Tongue (tissue), 2 donors: ENCODE results near the gene GADD45A. TPM values are rescaled to one million over a fixed set of nuclear protein-coding genes. Genes with fewer than 3 reads are reported as not detected.

Experiments used
- DNase-seq: peaks from one replicate; pipeline ENCODE4 v3.0.0-alpha.2; 2015
- total RNA-seq: library from RNA; depleted of rRNA; stranded (reverse); fragments of >200 nt; gene quantifications from one replicate; pipeline ENCODE4 v1.2.3, GENCODE V29; 2014

GADD45A gene
- total RNA-seq, 1 donor from 2014 or later = 16.3 TPM

DNA sequence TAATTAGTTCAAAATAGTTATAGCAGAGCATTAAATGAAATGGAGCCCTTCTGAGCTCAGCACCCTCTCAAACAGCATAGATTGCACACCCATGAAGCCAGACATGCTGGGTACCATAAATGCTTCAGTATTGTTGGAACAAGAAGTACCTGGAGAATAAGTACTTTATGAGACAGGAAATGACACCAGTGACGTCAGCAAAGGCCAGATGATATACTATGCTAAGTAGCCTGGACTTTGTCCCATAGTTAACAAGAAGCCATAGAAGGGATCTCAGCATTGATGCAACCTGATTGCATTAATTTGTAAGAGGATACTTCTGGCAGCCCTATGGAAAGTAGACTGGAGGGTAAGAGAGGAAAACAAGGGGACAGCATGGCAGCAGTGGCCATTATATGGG lies 16.3 kb upstream of the GADD45A start:
- no peak for DNase-seq

DNA sequence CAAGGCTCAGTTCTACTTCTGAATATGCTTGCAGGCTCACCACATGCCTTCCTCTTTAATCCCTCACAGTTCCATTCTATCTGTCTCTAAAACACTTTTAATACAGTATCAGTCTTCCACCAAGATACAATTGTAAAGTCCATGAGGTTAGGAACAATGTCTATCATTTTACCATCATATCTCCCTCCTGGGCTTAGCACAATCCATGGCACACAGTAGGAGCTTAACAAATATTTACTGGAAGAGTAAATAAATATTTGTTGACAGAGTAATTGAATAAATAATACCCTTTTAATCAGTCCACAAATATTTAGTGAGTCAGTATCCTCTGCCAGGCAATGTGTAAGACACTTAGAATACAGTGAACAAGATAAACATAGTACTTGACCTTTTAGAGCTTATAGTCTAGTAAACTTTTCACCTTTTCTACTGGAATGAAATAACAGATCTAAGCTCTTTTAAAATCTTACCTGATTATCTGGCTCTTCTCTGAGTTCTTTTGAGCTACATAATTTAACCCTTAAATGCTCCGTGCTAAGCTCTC lies 12.7 kb upstream of the GADD45A start:
- DNase-seq = no peak

DNA sequence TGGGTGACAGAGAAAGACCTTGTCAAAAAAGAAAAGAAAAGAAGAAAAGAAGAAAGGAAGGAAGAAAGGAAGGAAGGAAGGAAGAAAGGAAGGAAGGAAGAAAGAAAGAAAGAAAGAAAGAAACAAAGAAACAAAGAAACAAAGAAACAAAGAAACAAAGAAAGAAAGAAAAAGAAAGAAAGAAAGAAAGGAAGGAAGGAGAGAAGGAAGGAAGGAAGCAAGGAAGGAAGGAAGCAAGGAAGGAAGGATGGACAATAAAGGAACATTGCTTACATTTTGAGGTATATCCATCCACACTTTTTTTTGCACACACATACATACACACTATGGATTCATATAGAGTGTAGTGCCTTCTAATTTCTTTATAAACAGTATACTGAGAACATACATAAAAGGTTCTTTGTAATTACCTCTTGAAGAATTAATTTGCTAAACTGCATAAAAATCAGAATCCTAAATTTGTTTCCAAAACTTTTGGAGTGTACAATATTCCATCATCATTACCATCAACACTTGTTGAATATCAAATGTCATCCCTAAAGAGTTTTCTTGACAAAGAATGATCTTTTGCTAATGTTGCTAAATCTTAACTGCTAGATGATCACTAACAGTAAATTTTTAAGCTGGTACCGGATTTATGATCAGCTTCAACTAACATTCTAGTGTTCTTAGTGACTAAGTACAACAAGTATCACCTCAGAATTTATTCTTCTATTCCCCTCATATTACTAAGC lies 11.4 kb upstream of the GADD45A start:
- no peak for DNase-seq

DNA sequence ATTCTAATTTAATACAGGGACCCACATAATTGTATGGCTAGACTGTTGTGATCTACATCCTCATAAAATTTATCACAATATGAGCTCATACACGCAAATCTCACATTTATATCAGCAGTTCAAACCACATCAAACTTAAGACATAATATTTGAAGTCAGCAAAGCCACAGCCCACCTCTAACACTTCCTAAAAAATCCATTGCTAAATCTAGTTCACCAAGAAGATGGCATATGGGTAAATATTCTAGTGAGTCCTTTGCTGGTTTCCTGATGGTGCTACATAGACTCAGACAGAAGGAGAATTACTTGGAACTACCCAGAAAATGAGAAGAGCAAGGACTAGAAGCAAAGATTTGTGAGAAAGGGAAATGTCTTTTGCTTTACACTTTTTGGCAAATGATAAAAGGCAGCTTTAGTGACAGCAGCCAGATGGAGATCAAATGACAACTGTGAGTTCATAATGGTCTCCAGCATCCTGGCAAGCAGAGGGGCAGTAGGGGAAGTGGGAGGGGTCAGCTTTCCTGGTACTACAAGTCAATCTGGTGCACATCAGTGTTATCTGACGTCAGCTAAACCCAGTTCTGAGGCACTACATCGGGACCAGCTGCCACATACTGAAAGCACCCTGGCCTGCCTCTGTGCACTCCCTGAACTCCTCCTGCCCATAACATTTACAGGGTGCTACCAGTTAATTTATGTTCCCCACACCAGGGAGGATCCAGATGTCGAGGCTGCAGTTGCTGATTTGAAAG lies 10.6 kb upstream of the GADD45A start:
- peak; percentile 91 for DNase-seq

DNA sequence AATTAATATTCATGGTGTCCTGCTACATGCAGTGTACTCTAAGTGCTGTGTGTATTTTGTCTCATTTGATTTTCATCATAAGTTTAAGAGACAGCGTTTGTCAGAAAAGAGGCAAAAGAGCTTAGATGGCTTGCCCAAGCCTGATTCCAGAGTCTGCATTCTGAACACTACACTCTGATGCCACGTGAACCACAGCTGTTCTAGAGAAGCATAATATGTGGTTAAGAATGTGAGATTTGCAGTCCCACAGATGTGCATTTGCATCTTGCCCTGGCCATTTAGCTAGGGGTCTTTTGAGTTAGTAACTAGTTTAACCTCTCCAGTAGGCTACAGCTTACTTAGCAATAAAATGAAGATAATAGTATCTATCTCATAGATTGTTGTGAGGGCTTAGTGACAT lies 9.2 kb upstream of the GADD45A start:
- peak; percentile 79 for DNase-seq

DNA sequence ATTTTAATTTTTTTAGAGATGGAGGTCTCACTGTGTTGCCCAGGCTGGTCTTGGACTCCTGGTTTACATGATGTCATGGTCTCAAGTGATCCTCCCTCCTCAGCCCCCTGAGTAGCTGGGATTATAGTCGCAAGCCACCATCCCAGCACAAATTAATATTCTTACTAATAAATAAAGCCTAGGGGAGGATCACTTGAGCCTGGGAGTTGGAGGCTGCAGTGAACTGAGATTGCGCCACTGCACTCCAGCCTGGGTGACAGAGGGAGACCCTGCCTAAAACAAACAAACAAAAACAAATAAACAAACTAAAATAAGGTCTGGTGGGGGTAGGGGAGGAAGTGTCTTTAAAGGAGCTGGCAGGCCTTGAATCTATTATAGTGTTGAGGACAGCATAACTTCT lies 8.7 kb upstream of the GADD45A start:
- no peak for DNase-seq

DNA sequence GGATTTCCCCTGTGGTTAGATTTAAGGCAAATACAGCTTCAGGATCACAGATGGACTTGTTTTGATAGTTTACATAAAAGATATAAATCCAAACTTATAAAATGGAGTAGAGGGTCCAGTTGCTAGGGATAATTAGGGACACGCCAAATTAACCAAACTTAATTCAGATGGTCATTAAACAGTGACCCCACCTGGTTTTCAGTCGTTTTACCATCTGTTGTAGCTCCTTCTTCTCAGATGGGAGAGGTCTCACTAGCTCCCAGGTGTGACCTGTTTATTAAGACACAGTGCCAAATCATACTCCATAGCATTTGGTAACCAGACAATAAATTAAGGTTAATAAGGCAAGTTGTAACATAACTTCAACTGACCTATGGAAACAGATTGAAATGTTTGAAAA lies 8.1 kb upstream of the GADD45A start:
- DNase-seq = no peak

DNA sequence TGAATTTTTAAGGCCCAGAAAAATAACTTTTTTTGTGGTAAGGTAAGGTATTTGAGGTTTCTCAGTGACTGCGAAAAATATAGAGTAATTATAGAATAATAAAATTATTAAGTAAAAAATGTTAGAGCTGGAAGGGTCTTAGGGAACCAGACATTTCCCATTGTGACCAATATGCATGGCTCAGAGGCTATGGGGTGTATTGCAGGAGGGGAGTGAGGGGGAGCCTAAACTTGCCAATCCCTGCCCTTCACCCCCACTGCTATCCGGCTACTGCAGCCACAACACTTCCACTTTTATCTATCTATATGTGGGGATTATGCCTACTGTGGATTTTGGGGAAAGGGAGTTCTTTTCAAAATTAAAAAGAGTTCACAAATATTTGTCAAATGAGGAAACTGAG lies 7.6 kb upstream of the GADD45A start:
- DNase-seq = no peak

DNA sequence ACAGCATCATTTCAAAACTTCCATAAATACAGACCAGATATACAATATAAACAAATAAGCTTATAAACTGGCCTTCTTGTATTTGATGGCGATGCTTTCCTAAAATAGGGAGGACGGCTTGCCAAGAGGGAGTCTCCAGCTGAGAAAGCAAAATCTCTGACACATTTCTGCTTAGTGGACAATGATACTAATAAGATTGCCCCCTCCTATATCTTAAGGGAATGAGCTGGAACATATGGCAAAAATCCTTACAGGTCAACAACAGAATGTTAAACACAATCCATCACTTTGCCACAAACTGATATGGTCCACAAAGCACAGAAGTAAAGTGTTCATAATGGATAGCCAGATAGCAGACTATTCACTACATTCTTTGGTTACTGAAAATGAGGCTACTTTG lies 7.1 kb upstream of the GADD45A start:
- DNase-seq = no peak

DNA sequence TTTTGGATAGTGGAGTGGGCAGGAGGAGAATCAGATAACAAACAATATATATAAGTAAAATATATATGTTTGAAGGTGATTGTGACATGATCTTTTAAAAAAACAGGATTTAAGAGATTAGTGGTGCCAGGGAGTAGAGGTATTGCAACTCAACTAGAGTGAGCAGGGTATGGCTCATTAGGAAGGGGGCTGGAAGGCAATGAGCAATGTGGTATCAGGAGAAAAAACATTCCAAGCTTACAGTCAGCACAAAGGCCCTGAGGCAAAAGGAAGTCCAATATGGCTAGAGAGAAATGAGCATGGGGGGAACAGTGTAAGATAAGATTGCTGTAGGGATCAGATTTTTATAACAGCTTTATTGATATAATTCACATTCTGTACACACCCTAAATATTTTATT lies 5.3 kb upstream of the GADD45A start:
- DNase-seq = no peak

DNA sequence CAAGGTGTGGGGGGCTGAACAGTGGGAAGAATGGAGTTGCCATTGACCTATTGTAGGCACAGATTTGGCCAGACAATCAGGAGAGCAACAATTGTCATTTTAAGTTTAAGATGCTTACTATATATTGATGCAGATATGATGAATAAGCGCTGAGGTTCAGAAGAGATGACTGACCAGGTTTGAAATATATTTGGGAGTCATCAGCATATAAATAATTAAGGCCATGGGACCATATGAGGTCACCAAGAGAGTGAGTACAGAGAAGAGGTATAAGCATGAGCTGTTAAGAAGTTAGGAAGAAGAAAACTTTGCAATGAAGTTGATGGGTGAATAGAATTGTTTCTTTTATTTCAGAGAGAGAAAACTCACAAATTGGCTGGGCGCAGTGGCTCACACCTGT lies 4.5 kb upstream of the GADD45A start:
- no peak for DNase-seq

DNA sequence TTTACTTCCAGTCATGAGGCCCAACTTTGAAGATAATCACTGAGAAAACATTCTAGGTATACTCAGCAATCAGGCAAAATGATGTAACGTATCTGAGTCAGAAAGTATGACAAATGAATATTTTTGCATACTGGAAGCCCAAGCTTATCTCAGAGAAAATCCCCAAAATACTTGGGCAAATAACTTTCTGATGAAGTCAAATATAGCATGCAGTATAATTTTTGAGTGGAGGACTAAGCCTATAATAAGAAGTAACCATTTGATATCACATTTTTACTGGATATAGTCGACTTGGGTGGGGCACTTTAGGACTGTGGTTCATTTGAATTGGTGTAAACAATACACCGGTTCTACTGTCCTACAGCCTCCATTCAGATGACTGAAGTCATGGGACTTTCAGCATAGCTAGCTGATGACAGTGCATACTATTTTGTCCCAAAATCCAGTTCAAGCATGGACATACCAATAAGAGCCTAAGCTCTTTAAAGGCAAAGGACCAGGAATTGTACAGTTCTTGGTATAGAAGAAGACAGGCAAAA lies 2.3 kb upstream of the GADD45A start:
- no peak for DNase-seq

DNA sequence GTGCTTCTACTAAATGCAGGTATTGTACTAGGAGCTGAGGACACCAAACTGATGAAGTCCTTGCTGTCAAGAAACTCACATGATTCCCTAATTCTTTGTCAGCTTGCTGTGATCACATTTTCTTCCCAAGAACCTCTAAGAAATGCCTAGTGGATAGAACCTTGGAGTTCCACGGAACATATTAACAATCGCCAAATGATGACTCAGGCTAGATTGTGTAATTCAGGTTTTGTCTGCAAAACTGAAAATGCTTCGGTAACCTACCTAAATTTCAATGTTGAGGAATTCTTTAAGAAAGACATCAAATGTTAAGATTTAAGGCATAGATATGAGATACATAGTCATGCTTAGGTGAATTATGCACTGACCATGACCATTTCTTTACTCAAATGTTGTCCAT lies 1.7 kb upstream of the GADD45A start:
- no peak for DNase-seq

DNA sequence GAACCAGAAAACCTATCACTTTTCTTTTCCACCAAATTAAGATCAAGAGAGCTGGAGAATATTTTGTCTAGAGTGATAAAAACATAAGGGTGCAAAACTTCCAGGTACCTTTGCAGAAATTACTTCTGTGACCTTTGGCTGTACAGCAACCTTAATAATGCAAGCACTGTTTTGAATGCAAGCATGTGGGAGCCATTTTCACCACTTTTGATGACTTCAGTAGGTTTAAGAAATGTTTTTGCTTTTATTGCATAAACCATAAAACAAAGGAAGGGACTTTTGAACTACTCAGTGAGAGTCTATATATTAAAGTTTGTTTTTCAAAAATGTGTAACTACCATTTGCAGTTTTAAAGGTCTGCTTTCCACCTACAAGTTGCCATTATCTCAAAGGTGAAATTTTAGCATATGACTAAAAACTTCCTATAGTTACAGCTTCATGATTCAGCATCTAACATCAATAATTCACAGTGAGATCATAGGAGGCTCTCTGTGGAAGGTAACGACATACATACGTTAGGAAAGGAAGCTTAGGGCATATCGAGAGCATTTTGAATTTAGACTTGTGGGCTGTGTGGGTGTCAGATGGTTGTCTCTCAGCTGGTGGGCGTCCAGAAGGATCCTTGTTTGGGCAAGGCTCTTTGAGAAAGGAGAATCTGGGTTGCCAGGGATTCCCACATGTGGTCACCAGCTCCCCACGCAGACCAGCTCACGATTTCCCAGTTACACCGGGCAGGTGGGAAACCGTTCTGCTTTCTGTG lies 1.1 kb upstream of the GADD45A start:
- DNase-seq = no peak

DNA sequence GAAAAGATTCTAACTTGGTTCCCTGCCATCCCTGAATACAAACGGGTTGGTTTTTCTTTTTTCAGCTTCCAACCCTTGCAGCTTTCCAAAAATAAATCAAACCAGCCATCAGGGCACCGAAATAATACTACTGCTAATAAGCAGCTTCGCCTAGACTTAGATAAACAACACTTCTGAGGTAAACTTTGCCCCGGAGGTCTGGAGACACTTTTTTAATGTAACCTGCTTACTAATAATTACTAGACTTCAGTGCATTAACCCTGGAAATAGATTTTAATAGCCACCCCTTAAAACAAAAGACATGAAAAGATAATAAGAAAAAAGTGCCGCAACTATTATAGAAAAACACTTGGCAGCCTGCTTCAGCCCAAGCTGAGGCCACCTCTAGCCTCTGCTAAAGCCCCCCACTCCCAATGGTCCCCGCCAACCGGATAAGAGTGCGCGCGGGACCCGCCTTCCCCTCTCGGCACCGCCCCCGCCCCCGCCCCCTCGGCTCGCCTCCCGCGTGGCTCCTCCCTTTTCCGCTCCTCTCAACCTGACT lies 405 bp upstream of the GADD45A start:
- peak; percentile 44 for DNase-seq

DNA sequence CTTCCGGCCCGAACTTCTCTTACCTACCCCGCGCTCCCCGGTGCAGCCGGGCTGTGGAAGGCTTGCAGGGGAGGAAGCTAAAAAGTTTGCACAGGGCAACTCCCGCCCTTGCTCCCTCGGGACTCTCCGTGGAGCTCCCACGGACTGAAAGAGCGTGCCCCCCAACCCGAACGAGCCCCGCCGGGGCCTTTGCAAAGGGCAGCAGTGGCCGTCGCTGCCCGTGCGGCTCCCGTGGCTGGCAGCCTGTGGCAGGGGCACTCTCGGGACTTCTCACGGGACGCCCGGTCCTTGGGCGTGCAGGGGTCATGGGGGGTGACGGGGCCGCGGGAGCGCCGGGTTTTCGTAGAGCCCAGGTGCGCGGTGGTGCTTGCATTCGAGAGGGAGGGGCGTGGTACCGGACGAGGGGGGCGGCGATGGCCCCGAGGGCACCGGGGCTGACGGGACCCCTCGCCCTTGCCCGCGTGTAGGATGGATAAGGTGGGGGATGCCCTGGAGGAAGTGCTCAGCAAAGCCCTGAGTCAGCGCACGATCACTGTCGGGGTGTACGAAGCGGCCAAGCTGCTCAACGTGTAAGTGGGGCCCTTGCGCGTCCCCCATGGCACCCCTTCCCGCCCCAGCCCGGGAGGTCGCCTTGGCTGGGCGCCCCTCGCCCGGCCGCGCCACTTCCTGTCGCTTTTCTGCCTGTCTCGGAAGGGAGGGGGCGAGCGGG lies 711 bp downstream of the GADD45A start:
- DNase-seq = peak; percentile 44

DNA sequence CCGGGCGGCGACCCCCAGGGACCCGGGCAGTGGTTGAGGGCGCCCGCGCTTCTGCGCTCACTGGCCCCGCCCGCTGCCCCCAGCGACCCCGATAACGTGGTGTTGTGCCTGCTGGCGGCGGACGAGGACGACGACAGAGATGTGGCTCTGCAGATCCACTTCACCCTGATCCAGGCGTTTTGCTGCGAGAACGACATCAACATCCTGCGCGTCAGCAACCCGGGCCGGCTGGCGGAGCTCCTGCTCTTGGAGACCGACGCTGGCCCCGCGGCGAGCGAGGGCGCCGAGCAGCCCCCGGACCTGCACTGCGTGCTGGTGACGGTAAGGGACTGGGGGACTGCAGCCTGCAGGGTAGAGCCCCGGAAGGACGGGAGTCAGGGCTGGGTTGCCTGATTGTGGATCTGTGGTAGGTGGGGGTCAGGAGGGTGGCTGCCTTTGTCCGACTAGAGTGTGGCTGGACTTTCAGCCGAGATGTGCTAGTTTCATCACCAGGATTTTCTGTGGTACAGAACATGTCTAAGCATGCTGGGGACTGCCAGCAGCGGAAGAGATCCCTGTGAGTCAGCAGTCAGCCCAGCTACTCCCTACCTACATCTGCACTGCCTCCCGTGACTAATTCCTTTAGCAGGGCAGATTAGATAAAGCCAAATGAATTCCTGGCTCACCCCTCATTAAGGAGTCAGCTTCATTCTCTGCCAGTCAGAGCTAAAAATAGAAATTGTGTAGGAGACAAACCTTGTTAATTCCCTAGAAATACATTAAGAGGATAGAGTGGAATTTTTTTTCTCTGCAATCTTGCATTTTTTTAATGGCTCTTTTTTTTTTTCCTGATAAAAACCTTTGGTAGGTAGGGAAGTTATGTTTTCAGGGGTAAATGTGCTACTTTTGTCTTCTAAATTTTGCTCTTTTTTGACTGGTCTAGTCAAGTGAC lies 1.5 kb downstream of the GADD45A start:
- peak; percentile 87 for DNase-seq

DNA sequence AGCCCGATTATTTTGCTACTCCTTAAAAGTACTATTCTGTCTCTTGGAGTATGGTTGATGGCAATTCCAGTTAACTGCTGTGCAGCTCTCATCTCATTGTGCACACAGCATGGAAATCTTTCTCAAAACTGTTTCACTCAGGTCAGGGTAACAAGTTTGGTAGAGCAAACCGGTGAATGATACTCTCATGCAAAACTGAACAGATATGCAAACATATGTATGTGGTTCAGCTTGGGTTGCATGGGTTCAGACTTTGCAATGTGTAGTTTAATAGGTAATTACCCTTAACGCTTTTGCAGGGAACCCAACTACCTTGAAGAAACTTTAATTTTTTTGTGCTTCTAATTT lies 2.2 kb downstream of the GADD45A start:
- DNase-seq = no peak

DNA sequence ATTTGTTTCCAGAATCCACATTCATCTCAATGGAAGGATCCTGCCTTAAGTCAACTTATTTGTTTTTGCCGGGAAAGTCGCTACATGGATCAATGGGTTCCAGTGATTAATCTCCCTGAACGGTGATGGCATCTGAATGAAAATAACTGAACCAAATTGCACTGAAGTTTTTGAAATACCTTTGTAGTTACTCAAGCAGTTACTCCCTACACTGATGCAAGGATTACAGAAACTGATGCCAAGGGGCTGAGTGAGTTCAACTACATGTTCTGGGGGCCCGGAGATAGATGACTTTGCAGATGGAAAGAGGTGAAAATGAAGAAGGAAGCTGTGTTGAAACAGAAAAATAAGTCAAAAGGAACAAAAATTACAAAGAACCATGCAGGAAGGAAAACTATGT lies 2.6 kb downstream of the GADD45A start:
- DNase-seq = no peak

DNA sequence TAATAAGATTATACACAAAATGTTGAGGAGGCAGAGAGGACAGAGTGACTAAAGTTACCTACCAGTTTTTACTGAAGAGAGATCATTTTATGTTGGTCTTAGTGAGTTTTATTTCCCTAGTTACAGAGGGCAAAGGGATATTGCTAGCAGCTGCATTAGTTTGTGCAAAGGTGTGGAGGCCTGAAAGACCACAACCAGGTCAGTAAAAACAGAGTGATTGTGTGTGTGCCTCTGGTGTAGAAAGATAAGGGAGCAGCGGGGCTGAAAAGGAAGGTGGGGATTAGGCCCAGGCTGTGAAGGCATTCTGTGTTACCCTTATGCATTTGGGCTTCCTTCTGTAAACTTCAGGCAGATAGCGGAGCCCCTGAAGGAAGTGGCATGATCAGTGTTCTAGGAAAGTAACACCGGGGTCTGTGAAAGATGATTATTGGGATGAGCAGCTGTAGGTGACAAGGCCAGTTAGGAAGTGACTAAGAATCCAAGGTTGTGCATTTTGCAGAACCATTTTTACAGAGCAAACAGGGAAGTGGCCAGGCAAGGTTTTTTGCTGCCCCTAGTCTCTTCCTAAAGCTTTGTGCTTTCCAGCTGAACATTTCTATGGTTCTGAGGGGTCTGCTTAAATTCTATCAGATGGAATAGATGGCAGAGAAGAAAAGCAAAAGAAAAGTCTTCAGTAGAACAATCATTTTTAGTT lies 3.7 kb downstream of the GADD45A start:
- DNase-seq = no peak
